GM12878 (cell line): ENCODE measurements around the gene PI4K2A. TPM values are rescaled to one million over a fixed set of nuclear protein-coding genes. Genes with fewer than 3 reads are reported as not detected.

Source experiments
- ATAC-seq: fragments of 200-7000 bp; cut with Tn5 transposase; 3 replicates; pipeline ENCODE4 v1.9.1; 2020; ENCODE audit warnings: mild to moderate bottlenecking, moderate library complexity
- BruUV-seq: library from RNA; stranded (reverse); fragments of 400-500 nt; replicated peaks from 2 replicates; lab custom pipeline; 2021; lab: Mats Ljungman, UMichigan
- CTCF ChIA-PET: fragments of 300-600 bp; sonication (Branson Sonifier 250); formaldehyde crosslinking; extraction: SDS; loops from one replicate; lab custom pipeline; 2021; ENCODE audit warnings: inconsistent platforms; lab: Yijun Ruan, JAX
- POLR2A ChIA-PET: fragments of 350-600 bp; formaldehyde crosslinking; extraction: SDS; loops from one replicate; lab custom pipeline; 2021; ENCODE audit warnings: inconsistent platforms; lab: Charles Lee
- RAD21 ChIA-PET: fragments of 300-600 bp; sonication (Branson Sonifier 250); formaldehyde crosslinking; loops from one replicate; lab custom pipeline; 2023; ENCODE audit warnings: antibody characterized with exemption; ENCODE audit not compliant: unreplicated experiment; lab: Charles Lee
- SMC1A ChIA-PET: fragments of 300-600 bp; sonication (Branson Sonifier 250); formaldehyde crosslinking; loops from one replicate; lab custom pipeline; 2023; ENCODE audit not compliant: unreplicated experiment, uncharacterized antibody; lab: Charles Lee
- DNase-seq: peaks from one replicate; pipeline ENCODE4 v3.0.0-alpha.2; 2011; ENCODE audit warnings: low read depth, low spot score
- FAIRE-seq: peaks from 3 replicates; lab custom pipeline; 2011; peaks lifted over from hg19 to GRCh38; lab: Jason Lieb, UNC
- H2AFZ ChIP-seq: 2 replicates; pipeline ENCODE4 v1.6.0; 2011; ENCODE audit warnings: low read depth, low read length, control low read depth; ENCODE audit not compliant: control insufficient read depth
- H3K27ac ChIP-seq: 2 replicates; pipeline ENCODE4 v1.5.1; 2011; ENCODE audit warnings: control low read depth; ENCODE audit not compliant: control insufficient read depth, insufficient read depth
- H3K27me3 ChIP-seq, 2 experiments: replicated peaks in 1 of 2; 2 replicates each; pipeline versions ENCODE4 v1.6.0 to v1.6.1; 2011; ENCODE audit warnings: low read length in 1 of 2; ENCODE audit not compliant: control insufficient read depth in 2 of 2, insufficient read depth in 2 of 2
- H3K36me3 ChIP-seq, 2 experiments: 2 replicates each; pipeline ENCODE4 v1.5.1; 2011; ENCODE audit warnings: low read length in 1 of 2; ENCODE audit not compliant: control insufficient read depth in 2 of 2, insufficient read depth in 2 of 2
- H3K4me1 ChIP-seq: 2 replicates; pipeline ENCODE4 v1.6.1; 2011; ENCODE audit warnings: mild to moderate bottlenecking, low read length, moderate library complexity, mixed read lengths; ENCODE audit not compliant: control insufficient read depth, insufficient read depth
- H3K4me2 ChIP-seq: 2 replicates; pipeline ENCODE4 v1.6.0; 2011; ENCODE audit warnings: control low read depth; ENCODE audit not compliant: control insufficient read depth, insufficient read depth
- H3K4me3 ChIP-seq: fragments of 200-600 bp; sonication (generic); 2 replicates; pipeline ENCODE4 v1.5.1; 2016
- H3K79me2 ChIP-seq: 2 replicates; pipeline ENCODE4 v1.6.0; 2011; ENCODE audit warnings: low read length; ENCODE audit not compliant: control insufficient read depth, insufficient read depth
- H3K9ac ChIP-seq: 2 replicates; pipeline ENCODE4 v1.8.0; 2011; ENCODE audit warnings: low read length, control low read depth, mixed read lengths; ENCODE audit not compliant: control insufficient read depth, insufficient read depth
- H3K9me3 ChIP-seq: replicated peaks from 3 replicates; pipeline ENCODE4 v1.5.1; 2011; ENCODE audit warnings: mild to moderate bottlenecking, low read length; ENCODE audit not compliant: control insufficient read depth, insufficient read depth
- H4K20me1 ChIP-seq: 2 replicates; pipeline ENCODE4 v1.6.0; 2011; ENCODE audit not compliant: control insufficient read depth, insufficient read depth
- EGR1 ChIP-seq, 2 experiments: IDR thresholded peaks; 1 replicate in 1 of 2; 2 replicates in 1 of 2; pipeline ENCODE4 v1.6.1; 2011 to 2012; ENCODE audit warnings: low read depth in 2 of 2, low read length in 2 of 2, borderline replicate concordance in 1 of 2, mild to moderate bottlenecking in 1 of 2, moderate library complexity in 1 of 2
- HDAC6 ChIP-seq: fragments of 200-600 bp; sonication (generic); IDR thresholded peaks from one replicate; pipeline ENCODE4 v1.8.0; 2017; ENCODE audit warnings: antibody characterized with exemption; ENCODE audit not compliant: unreplicated experiment
- SPI1 ChIP-seq: IDR thresholded peaks from 2 replicates; pipeline ENCODE4 v1.6.1; 2011; ENCODE audit warnings: low read depth, mild to moderate bottlenecking, low read length, moderate library complexity, borderline replicate concordance; ENCODE audit not compliant: insufficient read depth
- SREBF2 ChIP-seq: IDR thresholded peaks from 2 replicates; pipeline ENCODE4 v1.6.1; 2012; ENCODE audit warnings: mild to moderate bottlenecking, low read length
- ZNF592 ChIP-seq: fragments of 450-650 bp; IDR thresholded peaks from 2 replicates; pipeline ENCODE4 v1.6.1; 2017; ENCODE audit warnings: mild to moderate bottlenecking, moderate library complexity
- WGBS: methylation state at CpG from one replicate; pipeline ENCODE4 v1.1.6; 2016; ENCODE audit warnings: low lambda C conversion rate; ENCODE audit not compliant: insufficient replicate concordance, insufficient coverage; ENCODE audit errors: missing lambda C conversion rate; 5-methylcytosine and 5-hydroxymethylcytosine counted together
- in situ Hi-C: fragments of 300-500 bp; cut with MboI; formaldehyde crosslinking; loops from 9 replicates; pipeline ENCODE4 v1.14.3; 2018; ENCODE audit warnings: mixed read lengths
- intact Hi-C: fragments of 100-400 bp; cut with micrococcal nuclease; formaldehyde crosslinking; loops from one replicate; pipeline ENCODE4 v1.14.2; 2022; ENCODE audit not compliant: unreplicated experiment
- polyA plus RNA-seq, 11 experiments: library from polyadenylated mRNA; depleted of rRNA in 4 of 11; unstranded in 6 of 11; stranded (reverse) in 5 of 11; fragments of >200 nt; fragmentation: Nextera tagmentation in 4 of 11; fragmentation: Illumina TruSeq in 1 of 11; extraction: Ambion mirVana in 4 of 11; extraction: Trizol in 1 of 11; gene quantifications; 1 replicate in 1 of 11; 2 replicates in 10 of 11; pipeline versions ENCODE4 v1.2.1 to v1.2.3, GENCODE V29; 2011 to 2016; ENCODE audit warnings: inconsistent platforms in 2 of 11, missing spikeins in 2 of 11, low read depth in 1 of 11
- total RNA-seq, 4 experiments: library from RNA; depleted of rRNA in 3 of 4; stranded (reverse); fragments of >200 nt in 3 of 4; fragmentation: Illumina TruSeq in 1 of 4; extraction: Trizol in 1 of 4; gene quantifications; 2 replicates each; pipeline versions ENCODE4 v1.2.1 to v1.2.3, GENCODE V29; 2013 to 2021

The PI4K2A gene
- total and polyA plus RNA-seq, 10 of the 15 experiments (the other 5 are each of a cell fraction or from before 2014, with no cell fraction given): 1.5 to 14.5 (median 10.0) TPM

- TF ChIP-seq ZNF592 (no peak), SREBF2 (no peak)
Measured at GRCh38 chr10:97676770-97677581, 36.5 kb downstream of the PI4K2A start (continued).

GRCh38 chr10:97679594-97679993, 39.1 kb downstream of the PI4K2A start:
- Histone ChIP-seq H3K27ac (no peak overlapping the region), H3K4me1 (peaks cover 12% of the 10 kb centered on the region), H3K27me3 (no peaks in the 10 kb centered on the region), H3K4me3 (no peak overlapping the region), H3K4me2 (no peak overlapping the region), H3K36me3 (peaks cover 2 to 6% of the 10 kb centered on the region in 2 experiments; a peak in 3 of 4 replicates), H4K20me1 (no peaks in the 10 kb centered on the region), H3K79me2 (no peaks in the 10 kb centered on the region), H2AFZ (no peak overlapping the region), H3K9me3 (no peaks in the 10 kb centered on the region), H3K9ac (no peak overlapping the region)
- ChIA-PET POLR2A (interaction anchor here (0.7 kb wide), 1 partner anchor 1026 kb away, joined by 3 read pairs; no protein-coding TSS in a partner anchor), RAD21 (interaction anchor here (1.5 kb wide), 1 partner anchor 22 kb away, joined by 4 read pairs; no protein-coding TSS in a partner anchor), CTCF (interaction anchor here (0.6 to 6.5 kb wide), 7 partner anchors 10 to 106 kb away, joined by 3 to 56 read pairs (median 4); partner anchors contain the start of gene ZFYVE27), SMC1A (interaction anchor here (1.0 to 1.8 kb wide), 3 partner anchors 18 to 57 kb away, joined by 3 to 7 read pairs (median 5); partner anchors contain the start of gene ZFYVE27)
- BruUV-seq: no TSS peak
- no peak for DNase-seq
- ATAC-seq: no peak
- WGBS: 76% methylated on average over 13 of the region's 16 CpGs
- in situ Hi-C loops: loop anchor here (5.0 kb wide), 1 partner anchor 53 kb away; no protein-coding TSS in a partner anchor
- TF ChIP-seq EGR1 (IDR thresholded peaks at IDR 0.05; ENCODE audit: borderline replicate concordance in 1 of 2, low read depth in 2 of 2, low read length in 2 of 2) (no peak), SPI1 (no peak), HDAC6 (no peak)
- FAIRE-seq: no peak
- intact Hi-C loops: no loop called here
